H1 (cell line): Measurements from ENCODE around the gene GNG7. TPM values are rescaled to one million over a fixed set of nuclear protein-coding genes. Genes with fewer than 3 reads are reported as not detected.
A peak's percentile ranks its signal among the peaks of the same experiment; 100 is the strongest.

Experiments used
- CTCF ChIA-PET: fragments of 300-600 bp; sonication (Branson Sonifier 250); formaldehyde crosslinking; loops from one replicate; lab custom pipeline; 2021; ENCODE audit not compliant: partially characterized antibody; lab: Charles Lee
- POLR2A ChIA-PET: fragments of 300-600 bp; sonication (Branson Sonifier 250); formaldehyde crosslinking; loops from one replicate; lab custom pipeline; 2021; ENCODE audit warnings: inconsistent platforms; ENCODE audit not compliant: partially characterized antibody; lab: Charles Lee
- DNase-seq, 2 experiments: peaks; one replicate each; pipeline versions ENCODE4 v3.0.0 to v3.0.0-alpha.2; 2010 to 2022; ENCODE audit warnings: low spot score in 2 of 2, low read depth in 1 of 2, mixed read lengths in 1 of 2
- FAIRE-seq: peaks from 2 replicates; lab custom pipeline; 2011; peaks lifted over from hg19 to GRCh38; lab: Jason Lieb, UNC
- H2AFZ ChIP-seq: 2 replicates; pipeline ENCODE4 v1.8.1; 2012; ENCODE audit warnings: low read length, inconsistent platforms
- H2AK5ac ChIP-seq: 2 replicates; pipeline ENCODE4 v1.6.1; 2013; ENCODE audit warnings: low read depth, low read length
- H2BK120ac ChIP-seq: replicated peaks from 2 replicates; pipeline ENCODE3; 2013; ENCODE audit warnings: low read depth, low read length, inconsistent platforms
- H2BK12ac ChIP-seq: 2 replicates; pipeline ENCODE4 v1.6.1; 2013; ENCODE audit warnings: low read depth, low read length
- H2BK15ac ChIP-seq: 2 replicates; pipeline ENCODE4 v1.6.1; 2013; ENCODE audit warnings: low read length
- H2BK20ac ChIP-seq: 2 replicates; pipeline ENCODE4 v1.6.1; 2013; ENCODE audit warnings: low read length
- H2BK5ac ChIP-seq: 2 replicates; pipeline ENCODE4 v1.6.1; 2013; ENCODE audit warnings: low read depth, low read length
- H3K14ac ChIP-seq: 2 replicates; pipeline ENCODE4 v1.6.1; 2013; ENCODE audit warnings: inconsistent platforms; ENCODE audit not compliant: insufficient read length
- H3K18ac ChIP-seq: 2 replicates; pipeline ENCODE4 v1.6.1; 2013; ENCODE audit warnings: low read length; ENCODE audit errors: extremely low read depth
- H3K23ac ChIP-seq: 2 replicates; pipeline ENCODE4 v1.6.1; 2013; ENCODE audit warnings: inconsistent platforms; ENCODE audit not compliant: insufficient read length
- H3K23me2 ChIP-seq: 2 replicates; pipeline ENCODE4 v1.6.1; 2013; ENCODE audit warnings: low read depth, low read length
- H3K27ac ChIP-seq: 2 replicates; pipeline ENCODE4 v1.6.1; 2011; ENCODE audit warnings: low read depth, low read length, inconsistent platforms
- H3K27me3 ChIP-seq, 4 experiments: replicated peaks in 1 of 4; 1 replicate in 1 of 4; 2 replicates in 3 of 4; pipeline versions ENCODE4 v1.6.1 to v1.8.1; 2011 to 2013; ENCODE audit warnings: low read length in 3 of 4, mild to moderate bottlenecking in 3 of 4, inconsistent platforms in 2 of 4, mixed read lengths in 2 of 4, moderate library complexity in 1 of 4; ENCODE audit not compliant: control insufficient read depth in 3 of 4, insufficient read depth in 3 of 4; ENCODE audit errors: extremely low read depth in 1 of 4
- H3K36me3 ChIP-seq, 4 experiments: 2 replicates each; pipeline versions ENCODE4 v1.6.1 to v1.8.1; 2011 to 2013; ENCODE audit warnings: mild to moderate bottlenecking in 4 of 4, low read length in 3 of 4, moderate library complexity in 2 of 4, control low read depth in 1 of 4, inconsistent platforms in 1 of 4; ENCODE audit not compliant: insufficient read depth in 4 of 4, control insufficient read depth in 2 of 4
- H3K4ac ChIP-seq: replicated peaks from 2 replicates; pipeline ENCODE3; 2013; ENCODE audit warnings: low read length, low read depth, mixed read lengths, inconsistent platforms; ENCODE audit not compliant: insufficient read length
- H3K4me1 ChIP-seq, 4 experiments: replicated peaks in 1 of 4; 1 replicate in 1 of 4; 2 replicates in 3 of 4; pipeline versions ENCODE4 v1.6.1 to v1.8.1; 2011 to 2013; ENCODE audit warnings: low read length in 3 of 4, inconsistent platforms in 2 of 4, mixed read lengths in 1 of 4; ENCODE audit not compliant: insufficient read depth in 4 of 4, control insufficient read depth in 3 of 4
- H3K4me2 ChIP-seq, 2 experiments: 2 replicates each; pipeline versions ENCODE4 v1.6.1 to v1.8.1; 2011 to 2013; ENCODE audit warnings: low read depth in 2 of 2, low read length in 2 of 2, control low read depth in 1 of 2, inconsistent platforms in 1 of 2, mild to moderate bottlenecking in 1 of 2; ENCODE audit not compliant: insufficient read depth in 1 of 2
- H3K4me3 ChIP-seq, 4 experiments: fragments of 200-600, 300-600 bp in 1 of 4; sonication (generic), shearing (Covaris generic), sonication (Bioruptor Twin) in 1 of 4; 2 replicates each; pipeline versions ENCODE4 v1.5.1 to v1.8.1; 2011 to 2016; ENCODE audit warnings: low read length in 4 of 4, low read depth in 3 of 4, control low read depth in 2 of 4, inconsistent platforms in 2 of 4, mild to moderate bottlenecking in 2 of 4, mixed read lengths in 1 of 4, moderate library complexity in 1 of 4; ENCODE audit not compliant: insufficient read depth in 2 of 4; ENCODE audit errors: extremely low read depth in 1 of 4
- H3K56ac ChIP-seq: replicated peaks from 2 replicates; pipeline ENCODE3; 2013; ENCODE audit warnings: low read depth, mild to moderate bottlenecking, mixed read lengths, low read length, inconsistent platforms; ENCODE audit not compliant: insufficient read length
- H3K79me1 ChIP-seq: 2 replicates; pipeline ENCODE4 v1.6.1; 2013; ENCODE audit warnings: low read depth, low read length, control low read depth
- H3K79me2 ChIP-seq, 2 experiments: 2 replicates each; pipeline versions ENCODE4 v1.6.1 to v1.8.1; 2012 to 2013; ENCODE audit warnings: low read length in 2 of 2, mild to moderate bottlenecking in 2 of 2, inconsistent platforms in 1 of 2; ENCODE audit not compliant: insufficient read depth in 2 of 2, control insufficient read depth in 1 of 2
- H3K9ac ChIP-seq, 4 experiments: replicated peaks in 1 of 4; 1 replicate in 1 of 4; 2 replicates in 3 of 4; pipeline versions ENCODE4 v1.6.1 to v1.8.1; 2011 to 2013; ENCODE audit warnings: low read depth in 3 of 4, low read length in 3 of 4, control low read depth in 2 of 4, mild to moderate bottlenecking in 2 of 4, moderate library complexity in 2 of 4, inconsistent platforms in 1 of 4; ENCODE audit errors: extremely low read depth in 1 of 4
- H3K9me3 ChIP-seq, 2 experiments: 2 replicates each; pipeline versions ENCODE4 v1.6.1 to v1.8.1; 2012 to 2013; ENCODE audit warnings: mild to moderate bottlenecking in 2 of 2, moderate library complexity in 2 of 2, control low read depth in 1 of 2, inconsistent platforms in 1 of 2, low read depth in 1 of 2, low read length in 1 of 2, mixed read lengths in 1 of 2; ENCODE audit not compliant: insufficient read depth in 2 of 2
- H4K20me1 ChIP-seq, 2 experiments: replicated peaks in 1 of 2; 2 replicates each; pipeline versions ENCODE3 to v1.8.1; 2011 to 2013; ENCODE audit warnings: inconsistent platforms in 2 of 2, low read length in 2 of 2, mild to moderate bottlenecking in 1 of 2; ENCODE audit not compliant: insufficient read depth in 2 of 2, control insufficient read depth in 1 of 2
- H4K5ac ChIP-seq: 2 replicates; pipeline ENCODE4 v1.6.1; 2013; ENCODE audit warnings: low read length, low read depth, mixed read lengths, inconsistent platforms; ENCODE audit not compliant: insufficient read length
- H4K8ac ChIP-seq: 2 replicates; pipeline ENCODE4 v1.8.0; 2013; ENCODE audit warnings: mild to moderate bottlenecking, moderate library complexity, low read length, inconsistent platforms; ENCODE audit not compliant: insufficient read depth; ENCODE audit errors: extremely low read depth
- H4K91ac ChIP-seq: replicated peaks from 2 replicates; pipeline ENCODE3; 2013; ENCODE audit warnings: low read length, mixed read lengths, inconsistent platforms; ENCODE audit not compliant: insufficient read length
- EGR1 ChIP-seq: IDR thresholded peaks from 2 replicates; pipeline ENCODE4 v1.6.1; 2011; ENCODE audit warnings: low read depth, low read length, borderline replicate concordance
- JUND ChIP-seq: IDR thresholded peaks from 2 replicates; pipeline ENCODE4 v1.6.1; 2011; ENCODE audit warnings: mild to moderate bottlenecking, improper control_type of control experiment, low read length
- KDM1A ChIP-seq: fragments of 200-600, 300-600 bp; sonication (generic); IDR thresholded peaks from 2 replicates; pipeline ENCODE4 v1.7.1; 2016; ENCODE audit warnings: mild to moderate bottlenecking, low read length, borderline replicate concordance
- KDM4A ChIP-seq: IDR thresholded peaks from one replicate; pipeline ENCODE4 v1.7.1; 2012; ENCODE audit warnings: low read depth, mild to moderate bottlenecking, moderate library complexity, low read length, inconsistent platforms; ENCODE audit not compliant: severe bottlenecking
- PHF8 ChIP-seq: fragments of 200-600 bp; sonication (generic); conservative IDR thresholded peaks from 2 replicates; pipeline ENCODE4 v1.7.1; 2012; ENCODE audit warnings: low read depth, mild to moderate bottlenecking, inconsistent platforms, low read length, moderate library complexity
- SIN3A ChIP-seq, 2 experiments: IDR thresholded peaks in 1 of 2; conservative IDR thresholded peaks in 1 of 2; 2 replicates each; pipeline ENCODE4 v1.6.1; 2011 to 2012; ENCODE audit warnings: low read length in 2 of 2, improper control_type of control experiment in 1 of 2, low read depth in 1 of 2, mild to moderate bottlenecking in 1 of 2
- SP1 ChIP-seq: IDR thresholded peaks from 2 replicates; pipeline ENCODE4 v1.6.1; 2011; ENCODE audit warnings: low read depth, low read length
- WGBS, 2 experiments: shearing (Covaris generic) in 1 of 2; methylation state at CpG; one replicate each; pipeline versions ENCODE4 v1.1.6 to v1.1.7; 2013 to 2015; ENCODE audit warnings: low lambda C conversion rate in 2 of 2, mixed read lengths in 2 of 2, inconsistent platforms in 1 of 2, low coverage in 1 of 2, missing lambda C conversion rate in 1 of 2; ENCODE audit not compliant: insufficient replicate concordance in 2 of 2, insufficient coverage in 1 of 2, insufficient read length in 1 of 2; ENCODE audit errors: extremely low coverage in 1 of 2, missing lambda C conversion rate in 1 of 2; 5-methylcytosine and 5-hydroxymethylcytosine counted together
- long read RNA-seq, 2 experiments: library from RNA in 1 of 2; library from capped mRNA in 1 of 2; stranded (forward); transcript quantifications; one replicate each; pipeline ENCODE4 v2.0.0, GENCODE V29; 2021; ENCODE audit warnings: inconsistent platforms in 1 of 2
- polyA minus RNA-seq, 3 experiments: library from RNA; depleted of rRNA, polyadenylated mRNA; stranded (reverse); fragments of >200 nt; gene quantifications; 1 replicate in 2 of 3; 2 replicates in 1 of 3; pipeline ENCODE4 v1.2.3, GENCODE V29; 2011
- polyA plus RNA-seq, 7 experiments: library from polyadenylated mRNA; depleted of rRNA in 3 of 7; stranded (reverse) in 5 of 7; unstranded in 2 of 7; fragments of >200 nt in 5 of 7; fragments of 200-250 nt in 2 of 7; gene quantifications; 1 replicate in 5 of 7; 2 replicates in 1 of 7; 4 replicates in 1 of 7; pipeline versions ENCODE4 v1.2.1 to v1.2.3, GENCODE V29; 2011 to 2013; ENCODE audit warnings: missing spikeins in 2 of 7, mixed read lengths in 2 of 7
- total RNA-seq: library from RNA; stranded (reverse); fragmentation: NEBNext Ultra II Directional; extraction: Animal tissue kit (Norgen Biotek cat#: 25700); gene quantifications from 2 replicates; pipeline ENCODE4 v1.2.1, GENCODE V29; 2021

The GNG7 gene
- total RNA-seq (7.0 and 7.8 TPM in 2 replicates), polyA plus RNA-seq (2011; rRNA removed) (2.8 and 5.6 TPM in 2 replicates), polyA minus RNA-seq (2011; rRNA and poly(A)+ RNA removed) (1.0 and 2.5 TPM in 2 replicates)
- 4.4 TPM for polyA plus RNA-seq (2011; cell fraction: cytosol; rRNA removed)
- polyA plus RNA-seq (2011; cell fraction: nucleus; rRNA removed), result 5.8 TPM
- polyA plus RNA-seq (2012, experiment 1 of 2), result 4.4 to 5.6 TPM (median 4.9 TPM) in 4 replicates
- 4.8 TPM for polyA plus RNA-seq (2012, experiment 2 of 2)
- polyA plus RNA-seq (2013, experiment 1 of 2), result 5.1 TPM
- 5.1 TPM for polyA plus RNA-seq (2013, experiment 2 of 2)
- polyA minus RNA-seq (2011; cell fraction: cytosol; rRNA and poly(A)+ RNA removed), result 2.9 TPM
- 2.0 TPM for polyA minus RNA-seq (2011; cell fraction: nucleus; rRNA and poly(A)+ RNA removed)
- long read RNA-seq, experiment 1, partial matches to known transcripts, result 0 of 4 reads
- long read RNA-seq, experiment 1, other reads (novel, unspliced or antisense), result 4 of 4 reads
- long read RNA-seq, experiment 2, full-length matches to known transcripts, result 2 of 3 reads
- long read RNA-seq, experiment 2, partial matches to known transcripts, result 1 of 3 reads
- long read RNA-seq, experiment 2, other reads (novel, unspliced or antisense), result 0 of 3 reads

DNA sequence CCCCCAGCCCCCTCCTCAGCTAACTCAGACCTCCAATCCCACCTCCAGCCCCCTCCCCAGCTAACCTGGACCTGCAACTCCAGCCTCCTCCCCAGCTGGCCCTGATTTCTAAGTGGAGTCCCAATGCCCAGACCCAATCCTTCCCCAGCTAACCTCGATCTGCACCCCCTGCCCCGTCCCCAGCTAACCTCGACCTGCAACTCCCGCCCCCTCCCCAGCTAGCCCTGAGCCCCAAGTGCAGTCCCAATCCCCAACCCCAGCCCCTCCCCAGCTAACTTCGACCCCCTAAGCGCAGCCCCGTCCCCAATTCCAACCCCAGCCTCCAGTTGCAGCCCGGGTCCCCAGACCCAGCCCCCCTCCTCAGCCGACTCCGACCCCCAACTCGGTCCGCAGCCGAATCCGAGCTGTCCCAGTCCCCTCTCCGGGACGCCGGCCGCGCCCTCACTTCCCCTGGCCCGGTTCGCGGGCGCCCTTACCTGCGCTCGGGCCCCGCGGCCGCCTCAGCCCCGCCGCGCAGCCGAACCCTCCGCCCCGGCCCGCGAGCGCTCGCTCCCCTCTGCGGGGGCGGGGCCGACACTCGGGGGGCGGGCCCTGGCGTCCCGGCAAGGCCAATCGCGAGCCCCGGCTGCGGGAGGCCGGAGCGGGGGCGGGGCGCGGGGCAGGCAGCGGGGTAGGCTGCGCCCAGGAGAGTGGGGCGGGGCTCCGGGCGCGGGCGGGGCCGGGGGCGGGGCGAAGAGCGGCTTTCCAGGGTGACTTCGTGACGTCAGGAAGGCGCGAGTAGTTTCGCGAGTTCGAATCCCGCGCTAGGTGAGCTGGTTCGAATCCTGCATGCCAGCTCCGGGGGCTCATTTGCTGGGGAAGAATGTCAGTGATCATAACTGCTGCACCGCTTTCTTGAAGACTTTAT, at the start of gene GNG7:
Gene GNG7 (minus strand): TSS at position 525 of the 907 bp plus-strand sequence. CDS start 182,006 bp downstream, outside the sequence.
- Histone ChIP-seq H4K91ac (no peak within 1 kb of the TSS), H4K20me1 (peaks cover 0 to 2% of the 10 kb centered on the region in 2 experiments), H2BK120ac (no peak within 1 kb of the TSS), H3K14ac (no peak within 1 kb of the TSS), H3K56ac (no peak within 1 kb of the TSS), H3K27ac (no peak within 1 kb of the TSS), H3K23ac (no peak within 1 kb of the TSS), H3K79me1 (no peaks in the 10 kb centered on the region), H3K36me3 (no peaks in the 10 kb centered on the region), H3K27me3 (peaks cover 0 to 20% (median 17%) of the 10 kb centered on the region in 4 experiments; a peak in 6 of 7 replicates), H3K23me2 (peaks cover 4% of the 10 kb centered on the region; the same call in 1 of the 2 replicates), H2AK5ac (no peak within 1 kb of the TSS), H3K79me2 (no peaks in the 10 kb centered on the region), H3K4me1 (peaks cover 3 to 8% (median 5%) of the 10 kb centered on the region in 4 experiments), H3K9ac (peak within 1 kb of the TSS in 2 of 4 experiments; percentile 7 to 25; a peak in 2 of 7 replicates), H4K8ac (no peak within 1 kb of the TSS; the same call in 1 of the 2 replicates), H2BK5ac (no peak within 1 kb of the TSS), H3K4ac (peak within 1 kb of the TSS; percentile 38), H3K4me2 (peak within 1 kb of the TSS; percentile 90 to 94), H2AFZ (no peak within 1 kb of the TSS; the same call in 1 of the 2 replicates), H3K4me3 (peak within 1 kb of the TSS; percentile 59 to 89 (median 72)), H2BK20ac (no peak within 1 kb of the TSS), H2BK12ac (no peak within 1 kb of the TSS), H3K18ac (no peak within 1 kb of the TSS), H3K9me3 (no peaks in the 10 kb centered on the region), H2BK15ac (no peak within 1 kb of the TSS), H4K5ac (no peak within 1 kb of the TSS)
- CTCF ChIA-PET, result interaction anchor here (0.6 to 3.2 kb wide), 11 partner anchors 16 to 1030 kb away, joined by 3 to 11 read pairs (median 4); no protein-coding TSS in a partner anchor
- POLR2A ChIA-PET, result interaction anchor here (0.8 to 2.4 kb wide), 9 partner anchors 13 to 100 kb away, joined by 3 to 8 read pairs (median 3); no protein-coding TSS in a partner anchor
- DNase-seq (peak in 1 of 2 experiments; percentile 96), FAIRE-seq (no peak)
- whole genome bisulfite sequencing, 2 experiments, result 67% methylated on average over 1 of the region's 77 CpGs; no CpG with 5 or more reads in 1 of the 2 experiments
- TF ChIP-seq KDM4A (peak; percentile 68), PHF8 (peak; percentile 73), EGR1 (peak; percentile 63; the same call in 1 of the 2 replicates), KDM1A (peak; percentile 66; the same call in 1 of the 2 replicates), SIN3A (conservative IDR thresholded peaks at IDR 0.05 in 1 of 2, IDR thresholded peaks at IDR 0.05 in 1 of 2; ENCODE audit: low read depth in 1 of 2, low read length in 2 of 2) (no peak), SP1 (no peak), JUND (no peak)
